GM12892 (cell line): Measurements from ENCODE around the gene KIRREL3.

Experiments
- DNase-seq: peaks from one replicate; pipeline ENCODE4 v3.0.0; 2011; ENCODE audit not compliant: insufficient read length
- FAIRE-seq: peaks from 2 replicates; lab custom pipeline; 2011; peaks lifted over from hg19 to GRCh38; lab: Jason Lieb, UNC
- POLR2A ChIP-seq: IDR thresholded peaks from 2 replicates; pipeline ENCODE4 v1.6.1; 2011; ENCODE audit warnings: low read depth, low read length, control low read depth
- POLR2AphosphoS5 ChIP-seq: IDR thresholded peaks from 2 replicates; pipeline ENCODE4 v1.6.1; 2011; ENCODE audit warnings: low read depth, low read length, control low read depth
- TAF1 ChIP-seq: IDR thresholded peaks from 2 replicates; pipeline ENCODE4 v1.6.1; 2011; ENCODE audit warnings: low read depth, mild to moderate bottlenecking, control low read depth, low read length, borderline replicate concordance

KIRREL3 gene

DNA sequence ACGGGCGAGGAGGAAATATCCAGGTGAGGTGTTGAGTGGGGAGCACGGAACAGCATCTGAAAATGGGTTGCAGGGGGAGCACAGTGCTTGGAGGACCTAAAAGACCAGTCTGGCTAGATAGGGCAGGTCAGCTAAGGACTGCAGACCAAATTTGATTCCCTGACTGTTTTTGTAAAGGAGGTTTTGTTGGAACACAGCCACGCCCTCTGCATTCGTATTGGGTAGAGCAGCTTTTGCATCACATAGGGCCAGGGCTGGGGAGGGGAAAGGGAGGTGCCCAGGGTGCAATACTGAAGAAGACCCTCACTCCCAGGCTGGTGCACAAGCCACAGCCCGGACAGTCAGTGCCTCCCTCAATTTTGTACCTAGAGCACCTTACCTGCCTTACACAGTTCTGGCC, 286.8 kb downstream of the KIRREL3 start:
- TF ChIP-seq POLR2AphosphoS5: no peak
- no peak for TF ChIP-seq TAF1
- TF ChIP-seq POLR2A: no peak
- DNase-seq: no peak
- FAIRE-seq: no peak

DNA sequence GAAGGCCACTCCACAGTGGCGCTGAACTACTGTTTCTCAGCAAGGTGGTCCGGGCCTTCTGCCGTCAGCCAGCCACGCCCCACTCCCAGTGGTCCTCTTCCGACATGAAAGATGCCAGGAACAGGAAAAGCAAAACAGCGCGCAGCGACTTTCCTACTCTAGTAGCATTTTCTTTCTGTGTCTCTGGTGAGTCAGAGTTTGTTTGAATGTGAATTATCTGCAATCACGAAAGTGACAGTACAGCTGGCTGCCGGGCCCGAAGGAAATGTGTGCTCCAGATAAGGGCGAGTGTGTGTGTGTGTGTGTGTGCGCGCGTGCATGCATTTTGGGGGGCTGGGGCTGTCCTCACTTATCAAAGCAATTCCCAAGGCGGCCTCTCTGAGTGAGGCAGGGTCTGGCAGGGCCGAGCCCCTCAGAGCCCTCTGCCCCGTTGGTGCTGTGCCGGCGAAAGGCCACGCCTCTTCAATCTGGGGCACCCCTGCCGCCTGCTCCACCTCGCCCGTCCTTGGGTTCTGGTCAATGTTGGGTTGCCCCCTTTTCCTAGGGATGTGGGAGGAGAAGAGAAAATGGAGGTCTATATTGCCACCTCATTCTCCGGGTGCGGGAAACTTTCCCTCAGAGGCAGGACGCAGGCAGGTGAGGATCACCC, 288.5 kb downstream of the KIRREL3 start:
- no peak for FAIRE-seq
- TF ChIP-seq POLR2AphosphoS5 (no peak), POLR2A (no peak), TAF1 (no peak)
- DNase-seq: no peak

DNA sequence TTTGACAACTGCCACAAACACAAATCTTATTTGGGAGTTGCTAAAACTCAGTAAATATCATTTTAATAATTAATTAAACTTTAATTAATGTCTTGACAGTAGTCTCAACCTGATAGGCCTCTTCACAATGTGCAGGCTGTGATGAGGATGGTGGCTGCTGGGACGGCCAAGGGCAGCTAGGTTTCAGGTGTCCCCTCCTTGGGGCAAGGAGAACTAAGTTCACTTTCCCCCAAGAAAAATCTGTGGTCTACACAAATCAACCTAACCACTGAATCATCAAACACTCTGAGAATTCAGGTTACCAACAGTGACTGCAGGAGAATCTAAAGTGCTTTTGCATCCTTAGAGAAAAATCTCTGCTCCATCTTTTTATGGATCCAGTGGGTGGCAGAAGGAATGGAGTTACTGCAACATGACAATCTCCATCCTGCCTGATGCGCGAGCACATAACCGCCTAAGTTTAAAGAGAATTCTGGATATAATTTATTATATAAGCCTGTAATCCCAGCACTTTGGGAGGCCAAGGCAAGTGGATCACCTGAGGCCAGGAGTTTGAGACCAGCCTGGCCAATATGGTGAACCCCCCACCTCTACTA, 289.7 kb downstream of the KIRREL3 start:
- TF ChIP-seq POLR2A: no peak
- TF ChIP-seq TAF1: no peak
- no peak for TF ChIP-seq POLR2AphosphoS5
- DNase-seq: no peak
- FAIRE-seq: no peak

DNA sequence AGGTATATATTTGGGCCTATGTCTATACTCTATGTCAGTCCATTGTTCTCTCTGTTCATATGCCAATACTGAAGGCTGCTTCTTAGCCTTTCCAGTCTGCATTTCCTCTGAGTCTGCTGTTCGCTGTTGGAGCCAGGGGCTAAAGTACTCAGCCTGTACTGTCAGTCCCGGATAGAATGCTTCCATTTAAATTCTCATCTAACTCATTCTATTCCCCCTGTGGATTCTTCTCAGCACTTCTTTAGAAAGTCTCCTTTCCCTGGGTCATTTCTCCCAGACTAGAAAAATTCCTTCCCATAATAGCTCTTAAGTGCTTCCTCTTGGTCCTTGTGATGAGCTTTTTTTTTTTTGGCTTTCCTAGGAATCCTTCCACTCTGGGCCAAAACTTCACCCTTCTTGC, 293.1 kb downstream of the KIRREL3 start:
- DNase-seq (no peak), FAIRE-seq (no peak)
- TF ChIP-seq POLR2AphosphoS5: no peak
- no peak for TF ChIP-seq POLR2A
- TF ChIP-seq TAF1: no peak

DNA sequence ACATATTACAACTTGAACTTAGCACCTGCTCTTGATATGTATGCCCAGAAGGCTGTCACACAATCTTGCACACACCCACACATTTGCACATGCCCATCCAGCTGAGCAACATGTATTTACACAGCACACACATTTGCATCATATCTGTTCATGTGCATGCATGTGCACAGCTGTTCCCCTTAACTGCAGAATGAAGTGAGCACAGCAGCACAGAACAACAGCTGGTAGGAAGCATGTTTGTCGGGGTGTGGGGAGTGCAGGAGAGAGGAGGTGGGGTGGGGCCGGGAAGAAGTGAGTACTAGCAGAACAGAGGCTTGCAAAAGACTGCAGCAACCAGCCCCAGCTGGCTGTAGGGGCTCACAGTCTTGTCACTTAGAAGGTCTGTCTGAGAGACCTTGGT, 296.5 kb downstream of the KIRREL3 start:
- no peak for TF ChIP-seq POLR2A
- TF ChIP-seq POLR2AphosphoS5: no peak
- no peak for TF ChIP-seq TAF1
- DNase-seq (no peak), FAIRE-seq (no peak)

DNA sequence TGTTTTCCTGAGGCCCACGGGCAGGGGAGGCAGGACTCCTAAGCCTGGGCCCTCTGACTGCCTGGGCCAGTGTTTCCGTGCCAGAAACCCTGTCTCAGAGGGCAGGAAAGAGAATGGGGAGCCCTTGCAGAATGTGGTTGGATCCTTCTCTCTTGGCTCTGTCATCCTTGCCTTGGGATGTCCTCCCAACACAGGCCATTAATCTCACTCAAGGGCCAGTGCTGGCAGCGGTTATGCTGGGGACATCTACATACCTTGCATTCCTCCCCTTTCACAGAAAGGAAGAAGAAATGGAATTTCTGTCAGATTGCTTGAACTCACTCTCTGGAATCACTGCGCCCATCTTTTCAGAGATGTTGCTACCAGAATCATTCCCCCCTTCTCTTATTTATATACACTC, 296.9 kb downstream of the KIRREL3 start:
- DNase-seq (no peak), FAIRE-seq (no peak)
- TF ChIP-seq POLR2AphosphoS5: no peak
- no peak for TF ChIP-seq POLR2A
- TF ChIP-seq TAF1: no peak

DNA sequence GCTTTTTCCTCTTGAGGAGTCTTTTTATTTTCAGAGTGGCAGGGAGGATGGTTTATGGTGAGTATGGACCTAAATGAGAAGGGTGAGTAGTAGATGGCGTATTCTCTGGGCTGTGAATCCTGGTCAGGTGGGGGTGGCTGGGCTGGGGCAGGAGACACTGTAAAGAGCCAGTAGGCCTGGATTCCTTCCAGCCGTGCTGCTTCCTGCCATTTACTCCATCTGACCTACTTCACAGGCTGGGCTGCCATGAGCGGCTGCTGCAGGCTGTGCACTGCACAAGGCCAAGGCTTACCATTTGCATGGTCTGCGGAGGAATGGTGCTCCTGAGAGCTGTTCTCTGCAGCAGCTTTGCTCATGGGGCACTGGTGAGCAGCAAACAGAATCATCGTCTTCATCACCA, 297.6 kb downstream of the KIRREL3 start:
- no peak for FAIRE-seq
- TF ChIP-seq TAF1 (no peak), POLR2AphosphoS5 (no peak), POLR2A (no peak)

DNA sequence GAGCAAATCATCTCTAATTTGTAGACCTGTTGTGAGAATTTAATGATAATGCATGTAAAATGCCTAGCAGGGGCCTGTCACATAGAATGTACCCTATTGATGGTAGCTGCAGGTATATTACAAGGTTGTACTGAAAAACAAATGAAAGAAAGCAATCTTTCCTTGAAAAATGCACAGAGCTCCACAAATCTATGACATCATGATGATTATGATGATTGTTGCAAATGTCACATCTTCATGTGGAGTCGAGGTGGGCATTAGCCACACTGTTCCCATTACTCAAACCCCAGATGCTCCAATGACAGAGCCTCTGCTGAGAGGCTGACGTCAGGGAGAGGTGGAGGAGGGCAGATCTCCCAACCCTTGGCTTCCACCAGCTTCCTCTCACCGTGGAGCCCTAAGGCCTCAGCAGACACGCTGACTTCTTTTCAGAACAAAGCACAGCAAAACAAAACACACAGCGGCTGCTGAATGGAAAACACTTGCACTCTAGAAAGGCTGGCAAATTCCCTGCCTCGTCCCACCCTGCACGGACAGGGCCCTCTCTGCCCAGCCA, 298.3 kb downstream of the KIRREL3 start:
- TF ChIP-seq POLR2A: no peak
- TF ChIP-seq POLR2AphosphoS5: no peak
- TF ChIP-seq TAF1: no peak
- DNase-seq (no peak), FAIRE-seq (no peak)

More for the DNA sequence above, 297.6 kb downstream of the KIRREL3 start:
- DNase-seq: no peak

DNA sequence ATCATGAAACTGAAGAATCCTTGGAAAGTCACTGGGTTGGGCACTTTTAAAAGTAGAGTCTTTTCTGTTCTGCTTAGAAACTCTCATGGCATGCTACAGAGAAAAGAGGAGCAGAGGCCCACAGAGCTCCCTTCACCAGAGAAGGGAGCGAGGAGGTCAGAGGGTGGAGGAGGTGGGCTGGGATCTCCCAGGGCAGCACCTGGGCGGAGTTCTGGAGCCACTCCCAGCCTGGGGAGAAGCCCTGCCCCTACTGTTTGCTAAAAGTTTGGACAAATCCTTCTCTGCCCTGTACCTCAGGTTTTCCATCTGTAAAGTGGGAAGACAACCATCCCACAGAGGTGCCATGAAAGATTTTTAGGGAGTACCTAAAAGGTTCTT, 299.1 kb downstream of the KIRREL3 start:
- no peak for TF ChIP-seq POLR2AphosphoS5
- FAIRE-seq: no peak
- no peak for DNase-seq

DNA sequence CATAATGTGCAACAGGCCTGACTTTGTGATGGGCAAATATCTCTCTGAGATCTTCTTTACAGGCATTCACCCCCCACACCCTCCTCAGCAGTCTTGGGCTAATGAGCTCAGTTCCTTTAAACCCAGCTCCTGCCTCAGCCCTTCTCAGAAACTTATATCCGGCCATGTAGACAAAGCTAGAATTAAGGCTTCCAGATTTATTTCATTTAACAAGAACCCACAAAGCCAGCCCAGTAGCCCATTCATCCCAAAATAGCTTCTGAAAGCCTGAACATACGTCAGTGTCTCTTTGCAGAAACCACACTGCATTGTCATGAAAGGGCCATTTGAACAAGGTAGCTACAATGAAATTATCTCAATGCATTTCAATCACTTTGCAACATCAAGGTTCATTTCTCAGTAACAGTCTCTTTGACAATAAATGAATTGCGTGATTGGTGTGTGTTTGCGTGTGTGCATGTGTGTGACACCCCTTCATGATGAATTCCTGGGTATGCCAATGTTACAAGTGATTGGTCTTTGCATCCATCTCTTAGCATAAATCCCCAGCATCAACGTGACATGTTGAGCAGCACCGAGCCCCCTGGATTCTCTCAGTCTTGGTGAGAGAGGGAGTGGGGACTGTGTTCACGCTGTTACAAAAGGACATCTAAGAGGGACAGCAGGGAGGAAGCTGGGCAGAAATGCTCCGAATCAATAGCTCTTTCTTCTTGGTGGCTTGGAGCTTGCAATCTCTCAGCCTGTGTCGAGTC, 299.6 kb downstream of the KIRREL3 start:
- DNase-seq: no peak
- peak; percentile 70 for FAIRE-seq
- TF ChIP-seq TAF1: no peak
- TF ChIP-seq POLR2A: no peak
- TF ChIP-seq POLR2AphosphoS5: no peak

DNA sequence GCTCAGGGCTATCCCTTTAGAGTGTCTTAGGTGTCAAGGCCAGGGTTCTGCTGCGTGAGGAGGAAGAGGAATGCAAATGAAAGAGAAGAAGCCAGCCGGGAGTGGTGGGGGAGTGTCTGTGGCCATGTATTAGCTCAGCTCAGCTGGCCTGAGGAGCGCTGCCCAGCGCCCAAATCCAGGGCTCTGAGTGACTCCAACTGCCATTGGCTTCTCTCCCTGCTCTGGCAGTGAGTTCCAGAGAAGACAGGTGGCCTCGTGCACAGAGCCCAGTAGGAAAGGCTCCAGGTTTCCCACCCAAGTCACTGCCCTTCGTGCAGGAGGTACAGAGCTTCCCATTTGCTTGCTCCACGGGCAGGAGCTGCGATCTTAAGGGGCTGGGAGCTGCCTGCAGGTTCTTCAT, 302.0 kb downstream of the KIRREL3 start:
- TF ChIP-seq POLR2AphosphoS5 (no peak), POLR2A (no peak)
- no peak for DNase-seq
- FAIRE-seq: no peak

DNA sequence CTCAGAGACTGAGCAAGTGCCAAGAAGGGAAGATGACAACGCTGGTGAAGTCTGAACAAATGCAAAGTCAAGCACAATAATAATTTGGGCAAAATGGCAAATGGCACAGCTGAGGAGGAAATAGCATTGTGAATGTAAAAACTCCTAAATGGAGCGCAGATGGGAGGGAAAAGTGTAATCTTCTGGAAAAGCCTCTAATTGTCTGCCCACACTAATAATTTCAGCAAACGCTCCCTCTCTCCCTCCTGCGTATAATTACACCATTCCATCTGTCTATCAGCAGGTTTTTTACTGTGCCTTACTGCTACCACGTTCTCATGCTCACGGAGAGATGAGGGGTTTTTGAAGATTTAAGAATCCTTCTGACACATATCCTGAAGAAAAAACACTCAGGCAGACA, 302.6 kb downstream of the KIRREL3 start:
- DNase-seq (no peak), FAIRE-seq (no peak)
- TF ChIP-seq POLR2AphosphoS5 (no peak), POLR2A (no peak)
